Liver (tissue), 9 donors: ENCODE results near the gene MOK. TPM values are rescaled to one million over a fixed set of nuclear protein-coding genes. Genes with fewer than 3 reads are reported as not detected.

ENCODE experiments used
- DNase-seq: peaks from one replicate; pipeline ENCODE4 v3.0.0-alpha.2; 2017; ENCODE audit warnings: low spot score
- H3K27ac ChIP-seq, 2 donors: one replicate each; pipeline ENCODE4 v1.7.0; 2013; ENCODE audit warnings: inconsistent platforms in 2 of 2, low read length in 2 of 2, control low read depth in 1 of 2, low read depth in 1 of 2, mild to moderate bottlenecking in 1 of 2
- H3K27me3 ChIP-seq, 4 donors: one replicate each; pipeline versions ENCODE4 v1.6.1 to v1.7.0; 2013; ENCODE audit warnings: low read length in 3 of 4, inconsistent platforms in 1 of 4, mild to moderate bottlenecking in 1 of 4, moderate library complexity in 1 of 4; ENCODE audit not compliant: control insufficient read depth in 4 of 4, insufficient read depth in 4 of 4
- H3K36me3 ChIP-seq, 4 donors: one replicate each; pipeline versions ENCODE4 v1.6.1 to v1.7.0; 2013; ENCODE audit warnings: low read length in 3 of 4, mild to moderate bottlenecking in 3 of 4, low read depth in 1 of 4, moderate library complexity in 1 of 4; ENCODE audit not compliant: control insufficient read depth in 4 of 4, insufficient read depth in 3 of 4
- H3K4me1 ChIP-seq, 4 donors: one replicate each; pipeline versions ENCODE4 v1.6.1 to v1.7.0; 2013; ENCODE audit warnings: low read length in 3 of 4, mild to moderate bottlenecking in 3 of 4, moderate library complexity in 1 of 4; ENCODE audit not compliant: control insufficient read depth in 4 of 4, insufficient read depth in 4 of 4
- H3K4me3 ChIP-seq, 3 donors: one replicate each; pipeline versions ENCODE4 v1.6.1 to v1.7.0; 2013; ENCODE audit warnings: low read length in 3 of 3, control low read depth in 1 of 3, low read depth in 1 of 3, mild to moderate bottlenecking in 1 of 3
- H3K9ac ChIP-seq, 2 donors: one replicate each; pipeline ENCODE4 v1.7.0; 2013; ENCODE audit warnings: low read length in 2 of 2, mild to moderate bottlenecking in 2 of 2, moderate library complexity in 2 of 2, control low read depth in 1 of 2, low read depth in 1 of 2
- H3K9me3 ChIP-seq, 4 donors: one replicate each; pipeline versions ENCODE4 v1.6.1 to v1.7.0; 2013; ENCODE audit warnings: low read length in 3 of 4; ENCODE audit not compliant: control insufficient read depth in 4 of 4
- ATF3 ChIP-seq: IDR thresholded peaks from 2 replicates; pipeline ENCODE4 v1.6.1; 2016; ENCODE audit warnings: antibody characterized with exemption
- EGR1 ChIP-seq, 2 donors: IDR thresholded peaks; 2 replicates each; pipeline ENCODE4 v1.6.1; 2016 to 2018; ENCODE audit warnings: antibody characterized with exemption in 2 of 2, low read depth in 2 of 2
- FOXA1 ChIP-seq: IDR thresholded peaks from 2 replicates; pipeline ENCODE4 v1.6.1; 2016; ENCODE audit warnings: antibody characterized with exemption
- FOXA2 ChIP-seq: IDR thresholded peaks from 2 replicates; pipeline ENCODE4 v1.6.1; 2016; ENCODE audit warnings: antibody characterized with exemption
- GABPA ChIP-seq, 2 donors: IDR thresholded peaks in 1 of 2; conservative IDR thresholded peaks in 1 of 2; 2 replicates each; pipeline ENCODE4 v1.6.1; 2016; ENCODE audit warnings: antibody characterized with exemption in 2 of 2, mild to moderate bottlenecking in 1 of 2, moderate library complexity in 1 of 2
- HNF4A ChIP-seq, 2 donors: conservative IDR thresholded peaks; 2 replicates each; pipeline ENCODE4 v1.6.1; 2016; ENCODE audit warnings: antibody characterized with exemption in 2 of 2, mild to moderate bottlenecking in 2 of 2
- HNF4G ChIP-seq: IDR thresholded peaks from 2 replicates; pipeline ENCODE4 v1.6.1; 2016; ENCODE audit warnings: antibody characterized with exemption
- JUND ChIP-seq, 2 donors: IDR thresholded peaks; 2 replicates each; pipeline ENCODE4 v1.6.1; 2016; ENCODE audit warnings: antibody characterized with exemption in 2 of 2
- MAX ChIP-seq: IDR thresholded peaks from 2 replicates; pipeline ENCODE4 v1.6.1; 2016; ENCODE audit warnings: antibody characterized with exemption
- NR2F2 ChIP-seq: IDR thresholded peaks from 2 replicates; pipeline ENCODE4 v1.6.1; 2016; ENCODE audit warnings: antibody characterized with exemption
- RAD21 ChIP-seq, 2 donors: IDR thresholded peaks; 2 replicates each; pipeline ENCODE4 v1.6.1; 2016; ENCODE audit warnings: antibody characterized with exemption in 2 of 2, mild to moderate bottlenecking in 2 of 2
- REST ChIP-seq: IDR thresholded peaks from 2 replicates; pipeline ENCODE4 v1.6.1; 2016; ENCODE audit warnings: antibody characterized with exemption, mild to moderate bottlenecking
- RXRA ChIP-seq, 2 donors: IDR thresholded peaks; 2 replicates each; pipeline ENCODE4 v1.6.1; 2017 to 2018; ENCODE audit warnings: antibody characterized with exemption in 2 of 2, mild to moderate bottlenecking in 1 of 2
- SP1 ChIP-seq: IDR thresholded peaks from 2 replicates; pipeline ENCODE4 v1.6.1; 2018; ENCODE audit warnings: antibody characterized with exemption, mild to moderate bottlenecking
- TAF1 ChIP-seq: conservative IDR thresholded peaks from 2 replicates; pipeline ENCODE4 v1.6.1; 2016; ENCODE audit warnings: antibody characterized with exemption, mild to moderate bottlenecking
- YY1 ChIP-seq: IDR thresholded peaks from 2 replicates; pipeline ENCODE4 v1.6.1; 2016; ENCODE audit warnings: antibody characterized with exemption, mild to moderate bottlenecking
- ZBTB33 ChIP-seq: IDR thresholded peaks from 2 replicates; pipeline ENCODE4 v1.6.1; 2016; ENCODE audit warnings: antibody characterized with exemption
- WGBS: extraction: QIAGEN DNeasy Blood & Tissue Kit; methylation state at CpG from one replicate; pipeline ENCODE4 v1.1.7; 2013; 5-methylcytosine and 5-hydroxymethylcytosine counted together
- polyA plus RNA-seq, 2 donors: library from polyadenylated mRNA; stranded (reverse) in 1 of 2; unstranded in 1 of 2; fragments of 200-250 nt in 1 of 2; fragments of >200 nt in 1 of 2; fragmentation: Nextera tagmentation in 1 of 2; extraction: Ambion mirVana in 1 of 2; gene quantifications; one replicate each; pipeline versions ENCODE4 v1.2.1 to v1.2.3, GENCODE V29; 2013 to 2015
- total RNA-seq, 2 donors: library from RNA; depleted of rRNA; stranded (reverse); fragments of >200 nt; gene quantifications; one replicate each; pipeline ENCODE4 v1.2.3, GENCODE V29; 2014
- donor health status: healthy.
- donor health status: healthy.
- donor health status: healthy.
- donor health status: healthy.
- donor health status: healthy.

The MOK gene
- total and polyA plus RNA-seq, 4 donors: 2.4 to 6.4 (median 2.9) TPM

GRCh38 chr14:102264775-102265174, 40.2 kb downstream of the MOK start:
- Histone ChIP-seq H3K36me3 (no peaks in the 10 kb centered on the region), H3K9ac (no peak overlapping the region), H3K27ac (peak overlapping the region; percentile 10 to 41), H3K4me3 (no peak overlapping the region), H3K4me1 (no peaks in the 10 kb centered on the region), H3K9me3 (no peaks in the 10 kb centered on the region), H3K27me3 (no peaks in the 10 kb centered on the region)
- TF ChIP-seq HNF4A (conservative IDR thresholded peaks at IDR 0.05) (no peak), FOXA2 (no peak), RXRA (IDR thresholded peaks at IDR 0.05) (no peak), FOXA1 (no peak), TAF1 (no peak), RAD21 (IDR thresholded peaks at IDR 0.05) (peak in 1 of 2 donors; percentile 3), GABPA (IDR thresholded peaks at IDR 0.05 in 1 of 2, conservative IDR thresholded peaks at IDR 0.05 in 1 of 2) (no peak), ZBTB33 (no peak), EGR1 (IDR thresholded peaks at IDR 0.05; ENCODE audit: low read depth in 2 of 2) (no peak), YY1 (no peak), ATF3 (no peak), JUND (IDR thresholded peaks at IDR 0.05) (no peak), SP1 (peak; percentile 75), NR2F2 (peak; percentile 62), HNF4G (no peak)
- no peak for DNase-seq
- WGBS: 87% methylated on average over 4 of the region's 4 CpGs

- DNase-seq: no peak
- H3K36me3 ChIP-seq: no peaks in the 10 kb centered on the region
- no peak overlapping the region for H3K9ac ChIP-seq
- no peak overlapping the region for H3K4me3 ChIP-seq
- TF ChIP-seq RAD21 (IDR thresholded peaks at IDR 0.05) (peak in 1 of 2 donors; percentile 2), YY1 (no peak)
- H3K27ac ChIP-seq: peak overlapping the region; percentile 10 to 41
- H3K27me3 ChIP-seq: no peaks in the 10 kb centered on the region
- no peaks in the 10 kb centered on the region for H3K4me1 ChIP-seq
- 72% methylated on average over 8 of the region's 8 CpGs for WGBS
- H3K9me3 ChIP-seq: no peaks in the 10 kb centered on the region
These were observed 40.6 kb downstream of the MOK start for GRCh38 chr14:102264355-102264754.

GRCh38 chr14:102262929-102263462, 42.0 kb downstream of the MOK start:
- no peak for DNase-seq
- H3K4me1 ChIP-seq: no peaks in the 10 kb centered on the region
- H3K9me3 ChIP-seq: no peaks in the 10 kb centered on the region
- 89% methylated on average over 7 of the region's 7 CpGs for WGBS
- no peaks in the 10 kb centered on the region for H3K27me3 ChIP-seq
- no peaks in the 10 kb centered on the region for H3K36me3 ChIP-seq
- H3K9ac ChIP-seq: no peak overlapping the region
- no peak overlapping the region for H3K4me3 ChIP-seq
- no peak overlapping the region for H3K27ac ChIP-seq
- TF ChIP-seq YY1: no peak
- TF ChIP-seq HNF4A (conservative IDR thresholded peaks at IDR 0.05): no peak
- no peak for TF ChIP-seq EGR1 (IDR thresholded peaks at IDR 0.05; ENCODE audit: low read depth in 2 of 2)
- no peak for TF ChIP-seq FOXA2
- TF ChIP-seq ZBTB33: no peak
- TF ChIP-seq REST: no peak
- TF ChIP-seq FOXA1: no peak
- no peak for TF ChIP-seq GABPA (IDR thresholded peaks at IDR 0.05 in 1 of 2, conservative IDR thresholded peaks at IDR 0.05 in 1 of 2)
- TF ChIP-seq SP1: no peak
- no peak for TF ChIP-seq MAX
- no peak for TF ChIP-seq ATF3
- TF ChIP-seq HNF4G: no peak
- no peak for TF ChIP-seq NR2F2
- TF ChIP-seq RAD21 (IDR thresholded peaks at IDR 0.05): no peak
- TF ChIP-seq JUND (IDR thresholded peaks at IDR 0.05): no peak
- no peak for TF ChIP-seq RXRA (IDR thresholded peaks at IDR 0.05)
- no peak for TF ChIP-seq TAF1
